ENCODE results near the gene GGTA1.
"Not testable (repeated sequence)": the region's sequence is repeated elsewhere in the genome, so short reads cannot be mapped to it uniquely, and the experiment has no call there.

Gene GGTA1

DNA sequence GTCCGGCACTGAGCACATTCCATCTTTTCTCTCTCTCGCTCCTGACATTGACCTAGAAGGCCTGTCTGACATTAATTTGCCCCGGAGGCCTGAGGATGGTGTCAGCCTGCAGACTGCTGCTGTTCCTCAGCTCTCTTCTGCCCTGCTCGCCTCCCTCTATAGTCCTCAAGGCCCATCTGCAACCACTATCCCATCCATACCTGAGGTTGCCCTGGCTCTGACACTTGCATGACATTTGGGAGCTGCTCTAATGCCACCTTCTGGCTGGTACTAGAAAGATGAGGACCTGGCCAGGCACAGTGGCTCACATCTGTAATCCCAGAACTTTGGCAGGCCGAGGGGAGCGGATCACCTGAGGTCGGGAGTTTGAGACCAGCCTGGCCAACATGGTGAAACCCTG lies 38.6 kb upstream of the GGTA1 start:
- no peak overlapping the region for H3K27ac ChIP-seq
- ChIA-PET CTCF (interaction anchor here (0.6 to 1.3 kb wide), 9 partner anchors 8 to 566 kb away, joined by 3 to 5 read pairs (median 3); no protein-coding TSS in a partner anchor), POLR2A (ENCODE audit: low non-redundant PET) (no interaction called here)
- TF ChIP-seq, protein P1, sequence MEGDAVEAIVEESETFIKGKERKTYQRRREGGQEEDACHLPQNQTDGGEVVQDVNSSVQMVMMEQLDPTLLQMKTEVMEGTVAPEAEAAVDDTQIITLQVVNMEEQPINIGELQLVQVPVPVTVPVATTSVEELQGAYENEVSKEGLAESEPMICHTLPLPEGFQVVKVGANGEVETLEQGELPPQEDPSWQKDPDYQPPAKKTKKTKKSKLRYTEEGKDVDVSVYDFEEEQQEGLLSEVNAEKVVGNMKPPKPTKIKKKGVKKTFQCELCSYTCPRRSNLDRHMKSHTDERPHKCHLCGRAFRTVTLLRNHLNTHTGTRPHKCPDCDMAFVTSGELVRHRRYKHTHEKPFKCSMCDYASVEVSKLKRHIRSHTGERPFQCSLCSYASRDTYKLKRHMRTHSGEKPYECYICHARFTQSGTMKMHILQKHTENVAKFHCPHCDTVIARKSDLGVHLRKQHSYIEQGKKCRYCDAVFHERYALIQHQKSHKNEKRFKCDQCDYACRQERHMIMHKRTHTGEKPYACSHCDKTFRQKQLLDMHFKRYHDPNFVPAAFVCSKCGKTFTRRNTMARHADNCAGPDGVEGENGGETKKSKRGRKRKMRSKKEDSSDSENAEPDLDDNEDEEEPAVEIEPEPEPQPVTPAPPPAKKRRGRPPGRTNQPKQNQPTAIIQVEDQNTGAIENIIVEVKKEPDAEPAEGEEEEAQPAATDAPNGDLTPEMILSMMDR (conservative IDR thresholded peaks at IDR 0.05; ENCODE audit: low read depth), result no peak; the same call in 1 of the 2 replicates
- no peak for DNase-seq (ENCODE audit: low spot score)

DNA sequence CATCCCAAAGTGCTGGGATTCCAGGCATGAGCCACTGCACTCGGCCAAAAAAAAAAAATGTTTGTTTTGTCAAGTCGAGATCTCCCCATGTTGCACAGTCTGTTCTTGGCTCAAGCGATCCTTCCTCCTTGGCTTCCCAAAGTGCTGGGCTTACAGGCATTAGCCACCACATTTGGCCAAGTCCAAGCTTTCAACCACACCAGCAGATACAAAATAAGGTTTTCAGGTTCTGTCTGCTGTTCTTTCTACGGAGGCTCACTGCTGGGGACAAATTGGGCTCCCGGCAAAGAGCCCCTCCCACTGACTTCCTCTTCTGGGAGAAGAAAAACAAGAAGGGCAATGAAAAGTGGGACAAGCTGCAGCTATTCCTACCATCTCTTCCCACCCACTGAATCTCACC lies 37.6 kb upstream of the GGTA1 start:
- DNase-seq (ENCODE audit: low spot score), result no peak
- TF ChIP-seq, protein P1 (conservative IDR thresholded peaks at IDR 0.05; ENCODE audit: low read depth), result no peak
- H3K27ac ChIP-seq, result no peak overlapping the region
- CTCF ChIA-PET, result interaction anchor here (0.7 to 1.0 kb wide), 2 partner anchors 8 to 324 kb away, joined by 3 to 4 read pairs; no protein-coding TSS in a partner anchor
- POLR2A ChIA-PET (ENCODE audit: low non-redundant PET), result interaction anchor here (0.5 kb wide), 1 partner anchor 171 kb away, joined by 3 read pairs; no protein-coding TSS in a partner anchor

DNA sequence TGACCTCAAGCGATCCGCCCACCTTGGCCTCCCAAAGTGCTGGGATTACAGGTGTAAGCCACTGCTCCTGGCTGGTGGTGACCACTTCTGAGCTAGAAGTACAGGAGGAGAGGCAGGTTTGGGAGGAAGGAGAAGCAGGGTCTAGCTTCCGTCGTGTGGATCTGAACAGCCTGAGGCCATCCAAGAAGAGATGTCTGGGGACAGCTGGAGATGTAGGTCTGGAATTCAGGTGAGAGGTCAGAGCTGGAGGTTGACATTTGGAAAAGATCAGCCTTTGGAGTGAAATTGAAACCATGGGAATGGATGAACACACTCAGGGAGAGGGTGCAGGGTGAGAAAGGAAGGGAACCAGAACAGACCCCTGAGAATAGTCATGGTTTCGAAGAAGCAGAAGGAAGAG lies 33.2 kb upstream of the GGTA1 start:
- CTCF ChIA-PET, result interaction anchor here (0.6 to 1.7 kb wide), 4 partner anchors 13 to 93 kb away, joined by 3 to 6 read pairs (median 4); no protein-coding TSS in a partner anchor
- no peak for DNase-seq (ENCODE audit: low spot score)
- H3K27ac ChIP-seq, result no peak overlapping the region
- TF ChIP-seq, protein P1 (conservative IDR thresholded peaks at IDR 0.05; ENCODE audit: low read depth), result no peak
- POLR2A ChIA-PET (ENCODE audit: low non-redundant PET), result no interaction called here

DNA sequence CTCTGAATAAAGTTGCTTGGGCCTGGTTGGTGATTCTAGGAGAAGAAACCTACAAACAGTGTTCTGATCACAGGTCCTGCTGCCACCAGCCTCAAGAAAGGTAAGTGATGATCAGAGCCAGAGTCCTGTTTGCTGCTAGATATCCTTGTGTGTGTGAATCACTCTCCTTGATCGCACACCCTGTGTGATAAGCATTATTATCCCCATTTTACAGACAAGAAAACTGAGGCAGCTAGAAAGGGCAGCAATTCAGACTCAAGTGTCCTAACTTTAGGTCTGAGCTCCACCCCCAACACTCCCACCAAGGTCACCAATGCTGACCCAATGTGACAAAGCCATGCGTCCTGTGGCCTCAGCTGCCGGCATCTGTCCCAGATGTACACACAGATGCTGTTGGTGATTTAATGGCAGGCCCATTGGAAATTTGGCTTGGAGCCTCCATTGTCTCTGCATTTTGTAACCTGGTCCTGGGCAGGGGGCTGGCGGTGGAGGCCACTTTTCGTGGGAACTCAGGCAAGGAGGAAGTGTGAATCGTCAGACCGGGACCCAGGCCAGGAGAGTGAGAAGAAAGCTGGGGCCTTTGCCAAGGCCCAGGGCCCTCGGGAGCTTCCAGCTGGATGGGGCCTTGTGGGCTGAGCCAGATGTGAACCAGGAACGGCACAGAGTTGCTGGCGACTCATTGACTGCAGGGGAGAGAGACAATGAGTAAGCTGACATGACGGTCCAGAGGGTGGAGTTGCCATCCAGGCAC lies 29.8 kb upstream of the GGTA1 start:
- ChIA-PET CTCF (interaction anchor here (0.6 kb wide), 1 partner anchor 32 kb away, joined by 3 read pairs; no protein-coding TSS in a partner anchor), POLR2A (ENCODE audit: low non-redundant PET) (no interaction called here)
- TF ChIP-seq, protein P1 (conservative IDR thresholded peaks at IDR 0.05; ENCODE audit: low read depth), result no peak
- H3K27ac ChIP-seq, result peak overlapping the region; percentile 76
- peak; percentile 91 for DNase-seq (ENCODE audit: low spot score)

DNA sequence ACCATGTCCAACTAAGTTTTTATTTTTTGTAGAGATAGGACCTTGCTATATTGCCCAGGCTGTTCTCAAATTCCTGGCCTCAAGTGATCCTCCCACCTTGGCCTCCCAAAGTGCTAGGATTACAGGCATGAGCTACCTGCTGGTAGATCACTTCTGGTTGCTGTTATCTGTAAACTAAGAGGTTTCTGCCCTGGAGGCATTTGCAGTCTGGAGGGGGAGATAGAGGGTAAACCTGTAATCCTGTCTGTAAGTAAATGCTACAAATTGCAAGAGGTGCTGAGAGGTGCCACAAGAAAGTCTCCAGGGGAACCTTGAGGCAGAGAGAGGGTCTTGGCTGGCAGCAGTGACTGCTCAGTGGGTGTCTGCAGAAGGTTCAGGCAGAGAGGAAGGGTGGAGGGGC lies 29.0 kb upstream of the GGTA1 start:
- TF ChIP-seq, protein P1 (conservative IDR thresholded peaks at IDR 0.05; ENCODE audit: low read depth), result no peak
- CTCF ChIA-PET, result interaction anchor here (0.7 kb wide), 1 partner anchor 184 kb away, joined by 4 read pairs; no protein-coding TSS in a partner anchor
- no peak for DNase-seq (ENCODE audit: low spot score)
- H3K27ac ChIP-seq, result peak overlapping the region; percentile 76
- POLR2A ChIA-PET (ENCODE audit: low non-redundant PET), result no interaction called here

DNA sequence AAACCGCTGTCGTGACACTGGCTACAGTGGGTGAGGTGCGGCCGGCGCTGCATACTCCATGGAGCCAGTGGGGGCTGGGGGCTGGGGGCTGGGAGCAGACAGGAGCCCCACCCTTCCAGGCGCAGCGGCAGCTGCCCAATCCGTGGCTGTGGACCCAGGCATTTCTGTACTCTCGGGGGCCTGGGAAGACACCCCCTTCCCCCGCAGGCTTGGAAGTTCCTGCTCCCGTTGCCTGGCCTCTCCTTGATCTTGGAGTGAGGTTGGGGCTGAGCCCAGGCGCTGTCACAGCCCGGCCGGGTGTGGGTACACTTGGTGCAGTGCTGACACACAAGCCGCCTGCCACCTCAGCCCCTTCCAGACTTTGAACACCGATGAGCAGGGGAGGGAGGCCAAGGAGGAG lies 27.7 kb upstream of the GGTA1 start:
- TF ChIP-seq, protein P1 (conservative IDR thresholded peaks at IDR 0.05; ENCODE audit: low read depth), result no peak
- POLR2A ChIA-PET (ENCODE audit: low non-redundant PET), result no interaction called here
- no peak for DNase-seq (ENCODE audit: low spot score)
- no peak overlapping the region for H3K27ac ChIP-seq
- CTCF ChIA-PET, result no interaction called here

DNA sequence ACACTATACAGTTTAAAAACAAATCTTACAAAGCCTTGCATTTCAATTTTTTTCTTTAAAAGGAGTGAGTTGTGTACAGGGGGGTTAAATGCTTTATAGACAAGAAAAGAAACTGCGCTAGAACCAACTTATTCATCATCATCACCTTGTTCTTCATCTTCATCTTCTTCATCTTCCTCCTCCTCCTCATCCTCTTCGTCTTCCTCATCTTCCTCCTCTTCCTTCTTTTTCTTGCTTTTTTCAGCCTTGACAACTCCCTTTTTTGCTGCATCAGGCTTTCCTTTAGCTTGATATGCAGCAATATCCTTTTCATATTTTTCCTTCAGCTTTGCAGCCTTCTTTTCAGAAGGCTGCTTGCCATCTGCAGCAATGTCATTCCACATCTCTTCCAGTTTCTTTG lies 20.0 kb upstream of the GGTA1 start:
- POLR2A ChIA-PET (ENCODE audit: low non-redundant PET); CTCF ChIA-PET; DNase-seq (ENCODE audit: low spot score); H3K27ac ChIP-seq: not testable (repeated sequence)
